Smooth muscle cell (in vitro differentiated cells): Measurements from ENCODE around the gene PRDM8. TPM values are rescaled to one million over a fixed set of nuclear protein-coding genes. Genes with fewer than 3 reads are reported as not detected.

ENCODE experiments used
- DNase-seq: peaks from one replicate; lab custom pipeline; 2025; ENCODE audit not compliant: unreplicated experiment; lab: John Stamatoyannopoulos, UW
- H2AFZ ChIP-seq: fragments of 200-600 bp; sonication (generic); 2 replicates; pipeline ENCODE4 v1.6.0; 2016; ENCODE audit warnings: antibody characterized with exemption, low read depth, mild to moderate bottlenecking
- H3F3A ChIP-seq: fragments of 200-600 bp; sonication (generic); 2 replicates; pipeline ENCODE4 v1.6.0; 2017; ENCODE audit warnings: antibody characterized with exemption, low read depth
- H3K27ac ChIP-seq: fragments of 200-600 bp; sonication (generic); 2 replicates; pipeline ENCODE4 v1.5.1; 2016; ENCODE audit warnings: low read depth, mild to moderate bottlenecking
- H3K27me3 ChIP-seq: fragments of 200-600 bp; sonication (generic); 2 replicates; pipeline ENCODE4 v1.6.1; 2016; ENCODE audit warnings: low read depth, mild to moderate bottlenecking
- H3K36me3 ChIP-seq: fragments of 200-600 bp; sonication (generic); 2 replicates; pipeline ENCODE4 v1.5.1; 2016; ENCODE audit warnings: low read depth
- H3K4me1 ChIP-seq: fragments of 200-600 bp; sonication (generic); 2 replicates; pipeline ENCODE4 v1.5.1; 2016; ENCODE audit warnings: low read depth
- H3K4me2 ChIP-seq: fragments of 200-600 bp; sonication (generic); 2 replicates; pipeline ENCODE4 v1.6.0; 2016; ENCODE audit warnings: mild to moderate bottlenecking
- H3K4me3 ChIP-seq: fragments of 200-600 bp; sonication (generic); 2 replicates; pipeline ENCODE4 v1.5.1; 2016; ENCODE audit warnings: mild to moderate bottlenecking
- H3K79me2 ChIP-seq: fragments of 200-600 bp; sonication (generic); 2 replicates; pipeline ENCODE4 v1.6.0; 2016; ENCODE audit warnings: low read depth, mild to moderate bottlenecking
- H3K9ac ChIP-seq: fragments of 200-600 bp; sonication (generic); 2 replicates; pipeline ENCODE4 v1.6.0; 2016; ENCODE audit warnings: low read depth
- H3K9me3 ChIP-seq: fragments of 200-600 bp; sonication (generic); replicated peaks from 2 replicates; pipeline ENCODE4 v1.5.1; 2016; ENCODE audit warnings: low read depth
- H4K20me1 ChIP-seq: fragments of 200-600 bp; sonication (generic); 2 replicates; pipeline ENCODE4 v1.6.0; 2016; ENCODE audit warnings: low read depth
- WGBS: methylation state at CpG from one replicate; pipeline ENCODE4 v1.1.7; 2016; ENCODE audit warnings: low lambda C conversion rate; 5-methylcytosine and 5-hydroxymethylcytosine counted together
- polyA plus RNA-seq: library from polyadenylated mRNA; unstranded; fragments of >200 nt; fragmentation: Nextera tagmentation; extraction: Ambion mirVana; gene quantifications from 2 replicates; pipeline ENCODE4 v1.2.1, GENCODE V29; 2016
- total RNA-seq: library from RNA; depleted of rRNA; stranded (reverse); fragments of >200 nt; gene quantifications from 2 replicates; pipeline ENCODE4 v1.2.3, GENCODE V29; 2014
- TF ChIP-seq, protein P1 (sequence below): fragments of 200-600 bp; sonication (generic); IDR thresholded peaks from 2 replicates; pipeline ENCODE4 v1.5.1; 2017; ENCODE audit warnings: borderline replicate concordance, mild to moderate bottlenecking, antibody characterized with exemption; ENCODE audit not compliant: insufficient read depth, poor library complexity, severe bottlenecking

PRDM8 gene
- total and polyA plus RNA-seq, 2 experiments from 2014 or later = 0.09 to 0.15 TPM

DNA sequence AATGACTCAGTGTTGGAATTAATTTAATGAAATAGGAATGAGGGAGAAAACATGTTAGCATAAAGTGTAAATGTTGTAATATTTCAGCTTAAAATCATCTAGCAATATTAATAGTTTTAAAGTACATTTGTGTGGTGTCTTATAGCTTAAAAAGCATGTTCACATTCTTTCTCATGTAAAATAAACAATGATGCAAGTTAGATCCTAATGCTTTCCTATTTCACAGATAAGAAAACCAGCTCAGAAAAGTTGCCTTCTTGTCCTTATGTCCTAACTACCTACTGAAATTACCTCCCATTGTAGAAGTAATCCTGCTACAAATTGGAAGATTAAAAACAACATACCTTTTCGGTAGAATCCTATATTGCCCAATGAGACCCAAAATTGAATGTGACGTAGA lies 40.9 kb upstream of the PRDM8 start:
- Histone ChIP-seq H3K27me3 (no peaks in the 10 kb centered on the region), H2AFZ (no peak overlapping the region), H3F3A (no peaks in the 10 kb centered on the region), H3K27ac (no peak overlapping the region), H3K79me2 (no peaks in the 10 kb centered on the region), H3K36me3 (no peaks in the 10 kb centered on the region), H3K4me2 (no peak overlapping the region), H3K4me1 (no peaks in the 10 kb centered on the region), H3K9ac (no peak overlapping the region), H3K9me3 (no peaks in the 10 kb centered on the region), H3K4me3 (no peak overlapping the region), H4K20me1 (no peaks in the 10 kb centered on the region)
- TF ChIP-seq, protein P1, sequence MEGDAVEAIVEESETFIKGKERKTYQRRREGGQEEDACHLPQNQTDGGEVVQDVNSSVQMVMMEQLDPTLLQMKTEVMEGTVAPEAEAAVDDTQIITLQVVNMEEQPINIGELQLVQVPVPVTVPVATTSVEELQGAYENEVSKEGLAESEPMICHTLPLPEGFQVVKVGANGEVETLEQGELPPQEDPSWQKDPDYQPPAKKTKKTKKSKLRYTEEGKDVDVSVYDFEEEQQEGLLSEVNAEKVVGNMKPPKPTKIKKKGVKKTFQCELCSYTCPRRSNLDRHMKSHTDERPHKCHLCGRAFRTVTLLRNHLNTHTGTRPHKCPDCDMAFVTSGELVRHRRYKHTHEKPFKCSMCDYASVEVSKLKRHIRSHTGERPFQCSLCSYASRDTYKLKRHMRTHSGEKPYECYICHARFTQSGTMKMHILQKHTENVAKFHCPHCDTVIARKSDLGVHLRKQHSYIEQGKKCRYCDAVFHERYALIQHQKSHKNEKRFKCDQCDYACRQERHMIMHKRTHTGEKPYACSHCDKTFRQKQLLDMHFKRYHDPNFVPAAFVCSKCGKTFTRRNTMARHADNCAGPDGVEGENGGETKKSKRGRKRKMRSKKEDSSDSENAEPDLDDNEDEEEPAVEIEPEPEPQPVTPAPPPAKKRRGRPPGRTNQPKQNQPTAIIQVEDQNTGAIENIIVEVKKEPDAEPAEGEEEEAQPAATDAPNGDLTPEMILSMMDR = no peak
- WGBS = 94% methylated on average over 2 of the region's 2 CpGs
- DNase-seq = no peak

DNA sequence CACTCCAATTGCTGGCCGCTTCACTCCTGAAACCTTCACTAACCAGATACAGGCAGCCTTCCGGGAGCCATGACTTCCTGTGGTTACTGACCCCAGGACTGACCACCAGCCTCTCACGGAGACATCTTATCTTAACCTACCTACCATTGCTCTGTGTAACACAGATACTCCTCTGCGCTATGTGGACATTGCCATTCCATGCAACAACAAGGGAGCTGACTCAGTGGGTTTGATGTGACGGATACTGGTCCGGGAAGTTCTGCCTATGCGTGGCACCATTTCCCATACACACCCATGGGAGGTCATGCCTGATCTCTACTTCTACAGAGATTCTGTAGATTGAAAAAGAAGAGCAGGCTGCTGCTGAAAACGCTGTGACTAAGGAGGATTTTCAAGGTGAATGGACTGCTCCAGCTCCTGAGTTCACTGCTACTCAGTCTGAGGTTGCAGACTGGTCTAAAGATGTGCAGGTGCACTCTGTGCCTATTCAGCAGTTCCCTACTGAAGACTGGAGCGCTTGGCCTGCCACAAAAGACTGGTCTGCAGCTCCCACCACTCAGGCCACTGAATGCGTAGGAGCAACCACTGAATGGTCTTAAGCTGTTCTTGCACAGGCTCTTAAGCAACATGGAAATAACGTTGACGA lies 35.8 kb upstream of the PRDM8 start:
- H3K9me3 ChIP-seq = no peaks in the 10 kb centered on the region
- no peaks in the 10 kb centered on the region for H3K4me1 ChIP-seq
- H4K20me1 ChIP-seq = no peaks in the 10 kb centered on the region
- H3K79me2 ChIP-seq = no peaks in the 10 kb centered on the region
- H3K4me2 ChIP-seq = no peak overlapping the region
- H3K9ac ChIP-seq = no peak overlapping the region
- H3K27ac ChIP-seq = no peak overlapping the region
- 92% methylated on average over 12 of the region's 12 CpGs for WGBS
- no peak for DNase-seq
- H2AFZ ChIP-seq = no peak overlapping the region
- H3K27me3 ChIP-seq = peaks cover 31% of the 10 kb centered on the region
- H3K36me3 ChIP-seq = no peaks in the 10 kb centered on the region
- H3F3A ChIP-seq = no peaks in the 10 kb centered on the region
- no peak overlapping the region for H3K4me3 ChIP-seq
- TF ChIP-seq, protein P1 = no peak

DNA sequence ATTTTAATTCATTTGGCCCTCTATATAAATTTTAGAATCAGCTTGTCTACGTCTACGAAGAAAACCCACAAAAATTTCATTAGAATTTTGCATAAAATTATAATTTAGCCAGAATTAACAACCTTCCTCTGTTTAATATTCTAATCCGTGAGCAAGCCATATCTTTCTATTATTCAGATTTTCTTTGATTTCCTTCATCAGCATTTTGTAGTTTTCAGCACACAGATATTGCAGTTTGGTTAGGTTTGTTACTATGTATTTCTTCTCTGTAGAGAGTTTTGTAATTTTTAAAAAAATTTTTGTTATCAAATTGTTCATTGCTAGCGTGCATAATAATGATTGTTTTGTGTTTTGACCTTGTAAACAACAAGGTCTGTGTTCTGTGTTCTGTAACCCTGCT lies 34.9 kb upstream of the PRDM8 start:
- no peaks in the 10 kb centered on the region for H3K9me3 ChIP-seq
- no peak overlapping the region for H3K4me2 ChIP-seq
- no peaks in the 10 kb centered on the region for H3F3A ChIP-seq
- H3K27ac ChIP-seq = no peak overlapping the region
- TF ChIP-seq, protein P1 = no peak
- WGBS = 87% methylated on average over 4 of the region's 4 CpGs
- DNase-seq = no peak
- H3K4me3 ChIP-seq = no peak overlapping the region
- peaks cover 40% of the 10 kb centered on the region for H3K27me3 ChIP-seq
- H3K79me2 ChIP-seq = no peaks in the 10 kb centered on the region
- H3K4me1 ChIP-seq = no peaks in the 10 kb centered on the region
- H3K36me3 ChIP-seq = no peaks in the 10 kb centered on the region
- H3K9ac ChIP-seq = no peak overlapping the region
- H2AFZ ChIP-seq = no peak overlapping the region
- no peaks in the 10 kb centered on the region for H4K20me1 ChIP-seq

DNA sequence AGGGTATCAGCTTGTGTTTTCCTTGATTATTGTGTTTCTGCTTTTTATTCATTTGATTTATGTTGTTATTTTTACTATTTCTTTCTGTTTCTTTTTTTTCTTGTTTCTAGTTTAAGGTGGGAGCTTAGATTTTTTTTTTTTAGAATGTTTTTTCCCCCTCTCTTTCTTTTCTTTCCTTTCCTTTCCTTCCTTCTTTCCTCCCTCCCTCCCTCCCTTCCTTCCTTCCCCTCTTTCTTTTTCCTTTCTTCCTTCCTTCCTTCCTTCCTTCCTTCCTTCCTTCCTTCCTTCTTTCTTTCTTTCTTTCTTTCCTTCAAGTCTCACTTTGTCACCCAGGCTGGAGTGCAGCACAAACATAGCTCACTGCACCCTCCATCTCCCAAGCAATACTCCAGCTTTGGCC lies 31.4 kb upstream of the PRDM8 start:
- Histone ChIP-seq H3K9ac (no peak overlapping the region), H3K9me3 (no peaks in the 10 kb centered on the region), H3K27me3 (peaks cover 53% of the 10 kb centered on the region), H2AFZ (no peak overlapping the region), H3F3A (no peaks in the 10 kb centered on the region), H3K36me3 (no peaks in the 10 kb centered on the region), H3K4me3 (no peak overlapping the region), H3K79me2 (no peaks in the 10 kb centered on the region), H4K20me1 (no peaks in the 10 kb centered on the region), H3K27ac (no peak overlapping the region), H3K4me2 (no peak overlapping the region), H3K4me1 (no peaks in the 10 kb centered on the region)
- TF ChIP-seq, protein P1 = no peak
- DNase-seq = no peak
